Posterior vena cava (tissue), 2 donors: ENCODE measurements around the gene POLA1. TPM values are rescaled to one million over a fixed set of nuclear protein-coding genes. Genes with fewer than 3 reads are reported as not detected.
"Not testable (repeated sequence)": the region's sequence is repeated elsewhere in the genome, so short reads cannot be mapped to it uniquely, and the experiment has no call there.

Experiments
- DNase-seq: peaks from one replicate; pipeline ENCODE4 v3.0.0-alpha.2; 2020; ENCODE audit warnings: low spot score
- intact Hi-C, 2 donors: fragments of 100-400 bp; cut with DNase I; formaldehyde crosslinking; loops; one replicate each; pipeline versions ENCODE4 v1.14.1 to v1.14.2; 2022 to 2023
- total RNA-seq, 2 donors: library from RNA; stranded (reverse); fragmentation: NEBNext Ultra II Directional; extraction: Animal tissue kit (Norgen Biotek cat#: 25700); gene quantifications; one replicate each; pipeline ENCODE4 v1.2.1, GENCODE V29; 2021
- donor health status: DM: yes; HTN: yes; CAD: no.
- donor health status: DM: yes; HTN: yes; CAD: no.

The POLA1 gene
- total RNA-seq, 2 donors from 2014 or later: 10.4 to 12.1 TPM

GRCh38 chrX:24782011-24782410 is 88.3 kb downstream of the POLA1 start:
- intact Hi-C loops: no loop called here
- no peak for DNase-seq

- DNase-seq: no peak
- intact Hi-C loops: no loop called here
Observed at GRCh38 chrX:24789047-24789446, 95.3 kb downstream of the POLA1 start.

GRCh38 chrX:24790166-24790565 is 96.4 kb downstream of the POLA1 start:
- intact Hi-C loops: no loop called here
- DNase-seq: no peak

- intact Hi-C loops: no loop called here
- no peak for DNase-seq
Observed at GRCh38 chrX:24796204-24796603, 102.5 kb downstream of the POLA1 start.

GRCh38 chrX:24799078-24799477 is 105.4 kb downstream of the POLA1 start:
- DNase-seq: no peak
- intact Hi-C loops: no loop called here

- intact Hi-C loops: no loop called here
- no peak for DNase-seq
Observed at GRCh38 chrX:24799565-24799964, 105.8 kb downstream of the POLA1 start.

GRCh38 chrX:24805201-24805600 is 111.5 kb downstream of the POLA1 start:
- intact Hi-C loops: no loop called here
- no peak for DNase-seq

GRCh38 chrX:24819807-24820206 is 126.1 kb downstream of the POLA1 start:
- DNase-seq, intact Hi-C loops: not testable (repeated sequence)

- intact Hi-C loops: no loop called here
- no peak for DNase-seq
Observed at GRCh38 chrX:24828147-24828546, 134.4 kb downstream of the POLA1 start.

- intact Hi-C loops: no loop called here
- DNase-seq: no peak
Observed at GRCh38 chrX:24828600-24828999, 134.9 kb downstream of the POLA1 start.

GRCh38 chrX:24833695-24834094 is 140.0 kb downstream of the POLA1 start:
- intact Hi-C loops: no loop called here

GRCh38 chrX:24837966-24838365 is 144.2 kb downstream of the POLA1 start:
- intact Hi-C loops: no loop called here
- no peak for DNase-seq

More at GRCh38 chrX:24833695-24834094, 140.0 kb downstream of the POLA1 start:
- DNase-seq: no peak

GRCh38 chrX:24838629-24839028 is 144.9 kb downstream of the POLA1 start:
- intact Hi-C loops: no loop called here
- DNase-seq: no peak

- no peak for DNase-seq
- intact Hi-C loops: no loop called here
Observed at GRCh38 chrX:24839331-24839730, 145.6 kb downstream of the POLA1 start.

GRCh38 chrX:24842486-24842885 is 148.8 kb downstream of the POLA1 start:
- no peak for DNase-seq

GRCh38 chrX:24846550-24847150 is 152.9 kb downstream of the POLA1 start:
- DNase-seq: no peak
- intact Hi-C loops: no loop called here

More at GRCh38 chrX:24842486-24842885, 148.8 kb downstream of the POLA1 start:
- intact Hi-C loops: no loop called here

- intact Hi-C loops: no loop called here
- no peak for DNase-seq
Observed at GRCh38 chrX:24851289-24851688, 157.6 kb downstream of the POLA1 start.

GRCh38 chrX:24851780-24852179 is 158.1 kb downstream of the POLA1 start:
- DNase-seq: no peak
- intact Hi-C loops: no loop called here

- intact Hi-C loops: no loop called here
- DNase-seq: no peak
Observed at GRCh38 chrX:24858004-24858746, 164.5 kb downstream of the POLA1 start.

- no peak for DNase-seq
- intact Hi-C loops: no loop called here
Observed at GRCh38 chrX:24859211-24859841, 165.6 kb downstream of the POLA1 start.

- DNase-seq: no peak
- intact Hi-C loops: no loop called here
Observed at GRCh38 chrX:24860140-24860539, 166.4 kb downstream of the POLA1 start.
